OCI-LY1 (cell line): ENCODE data around the gene SHLD3.
A peak's percentile ranks its signal among the peaks of the same experiment; 100 is the strongest.
"Not testable (repeated sequence)": the region's sequence is repeated elsewhere in the genome, so short reads cannot be mapped to it uniquely, and the experiment has no call there.

Experiments used
- H2AFZ ChIP-seq: fragments of 200-600 bp; sonication (generic), shearing (Covaris generic); 2 replicates; pipeline ENCODE4 v1.6.0; 2014; ENCODE audit warnings: antibody characterized with exemption, mild to moderate bottlenecking, low read length
- H3F3A ChIP-seq: fragments of 200-600 bp; sonication (generic), shearing (Covaris generic); 2 replicates; pipeline ENCODE4 v1.6.0; 2014; ENCODE audit warnings: mild to moderate bottlenecking, antibody characterized with exemption, low read length, moderate library complexity; ENCODE audit not compliant: insufficient read depth
- H3K27ac ChIP-seq: fragments of 200-600 bp; sonication (generic); 2 replicates; pipeline ENCODE4 v1.5.1; 2014; ENCODE audit warnings: low read length, mixed run types, mild to moderate bottlenecking, low read depth; ENCODE audit not compliant: poor library complexity, severe bottlenecking
- H3K27me3 ChIP-seq: fragments of 200-600 bp; sonication (generic); 2 replicates; pipeline ENCODE4 v1.6.0; 2014; ENCODE audit warnings: antibody characterized with exemption, mild to moderate bottlenecking, low read length, moderate library complexity; ENCODE audit not compliant: insufficient read depth
- H3K36me3 ChIP-seq: fragments of 200-600 bp; sonication (generic); 2 replicates; pipeline ENCODE4 v1.6.1; 2014; ENCODE audit warnings: mild to moderate bottlenecking, antibody characterized with exemption, low read length, moderate library complexity, mixed read lengths; ENCODE audit not compliant: insufficient read depth
- H3K4me1 ChIP-seq: fragments of 200-600 bp; sonication (generic); 2 replicates; pipeline ENCODE4 v1.5.1; 2014; ENCODE audit warnings: mild to moderate bottlenecking, low read length, moderate library complexity; ENCODE audit not compliant: insufficient read depth, severe bottlenecking
- H3K4me2 ChIP-seq: fragments of 200-600 bp; sonication (generic), shearing (Covaris generic); 2 replicates; pipeline ENCODE4 v1.6.1; 2014; ENCODE audit warnings: low read length
- H3K4me3 ChIP-seq: fragments of 200-600 bp; sonication (generic); 2 replicates; pipeline ENCODE4 v1.5.1; 2014; ENCODE audit warnings: low read length, low read depth, mild to moderate bottlenecking, mixed read lengths; ENCODE audit not compliant: poor library complexity, severe bottlenecking
- H3K79me2 ChIP-seq: fragments of 200-600 bp; shearing (Covaris generic); 2 replicates; pipeline ENCODE4 v1.6.1; 2016; ENCODE audit warnings: mixed run types, low read length, mixed read lengths; ENCODE audit not compliant: insufficient read depth
- H3K9ac ChIP-seq: fragments of 200-600 bp; sonication (generic), shearing (Covaris generic); 2 replicates; pipeline ENCODE4 v1.6.1; 2014; ENCODE audit warnings: mild to moderate bottlenecking, low read length, mixed read lengths
- H3K9me2 ChIP-seq: fragments of 200-600 bp; sonication (generic), shearing (Covaris generic); 2 replicates; pipeline ENCODE4 v1.6.1; 2014; ENCODE audit warnings: low read depth, mild to moderate bottlenecking, low read length, mixed read lengths
- H3K9me3 ChIP-seq: fragments of 200-600 bp; shearing (Covaris generic); 2 replicates; pipeline ENCODE4 v1.6.1; 2014; ENCODE audit warnings: low read length, mixed read lengths
- H4K20me1 ChIP-seq: fragments of 200-600 bp; sonication (generic), shearing (Covaris generic); 2 replicates; pipeline ENCODE4 v1.6.0; 2016; ENCODE audit warnings: mild to moderate bottlenecking, low read length; ENCODE audit not compliant: insufficient read depth
- CTCF ChIP-seq: fragments of 200-600 bp; sonication (generic), shearing (Covaris generic); IDR thresholded peaks from 2 replicates; pipeline ENCODE4 v1.5.1; 2017; ENCODE audit warnings: mild to moderate bottlenecking, antibody characterized with exemption, low read length, moderate library complexity, mixed read lengths
- EZH2 ChIP-seq: fragments of 200-600 bp; sonication (generic), shearing (Covaris generic); IDR thresholded peaks from 2 replicates; pipeline ENCODE4 v1.8.0; 2017; ENCODE audit warnings: borderline replicate concordance, mixed run types, mild to moderate bottlenecking, antibody characterized with exemption, low read length, moderate library complexity, mixed read lengths

SHLD3 gene

GRCh38 chr5:65624571-65625555 is at the start of gene SHLD3, which contains the start of gene TRAPPC13:
Gene SHLD3 (plus strand): TSS chr5:65625027. CDS start chr5:65629588, 4,561 bp downstream.
Gene TRAPPC13 (plus strand): TSS chr5:65625027. CDS start chr5:65625061, 34 bp downstream.
- no peaks in the 10 kb centered on the region for H4K20me1 ChIP-seq
- H3K4me1 ChIP-seq: peaks cover 38% of the 10 kb centered on the region
- no peaks in the 10 kb centered on the region for H3K9me3 ChIP-seq
- H3K9ac ChIP-seq: peak within 1 kb of the TSS; percentile 93
- H3K4me2 ChIP-seq: peak within 1 kb of the TSS; percentile 83
- peaks cover 67% of the 10 kb centered on the region for H3K79me2 ChIP-seq
- H3F3A ChIP-seq: no peaks in the 10 kb centered on the region
- peak within 1 kb of the TSS; percentile 74 for H3K27ac ChIP-seq
- no peaks in the 10 kb centered on the region for H3K9me2 ChIP-seq
- no peaks in the 10 kb centered on the region for H3K27me3 ChIP-seq
- H3K36me3 ChIP-seq: peaks cover 8% of the 10 kb centered on the region; the same call in 1 of the 2 replicates
- no peak; the same call in 1 of the 2 replicates for TF ChIP-seq CTCF
- no peak for TF ChIP-seq EZH2
- peak within 1 kb of the TSS; percentile 94 for H3K4me3 ChIP-seq
- peak within 1 kb of the TSS; percentile 56 for H2AFZ ChIP-seq

GRCh38 chr5:65577141-65577540 is 47.7 kb upstream of the SHLD3 start:
- no peaks in the 10 kb centered on the region for H3K4me1 ChIP-seq
- no peaks in the 10 kb centered on the region for H3K9me3 ChIP-seq
- no peak overlapping the region for H3K27ac ChIP-seq
- H3K36me3 ChIP-seq: peaks cover 68% of the 10 kb centered on the region
- no peaks in the 10 kb centered on the region for H4K20me1 ChIP-seq
- no peak overlapping the region for H2AFZ ChIP-seq
- H3K79me2 ChIP-seq: no peaks in the 10 kb centered on the region
- H3K4me2 ChIP-seq: no peak overlapping the region
- H3K9me2 ChIP-seq: no peaks in the 10 kb centered on the region
- H3F3A ChIP-seq: no peaks in the 10 kb centered on the region
- no peak overlapping the region for H3K9ac ChIP-seq
- no peaks in the 10 kb centered on the region for H3K27me3 ChIP-seq
- no peak for TF ChIP-seq CTCF
- TF ChIP-seq EZH2: no peak
- H3K4me3 ChIP-seq: no peak overlapping the region

- H3K9ac ChIP-seq: no peak overlapping the region
- H3K27me3 ChIP-seq: no peaks in the 10 kb centered on the region
- H3K79me2 ChIP-seq: no peaks in the 10 kb centered on the region
- H3K27ac ChIP-seq: no peak overlapping the region
- no peaks in the 10 kb centered on the region for H3K9me2 ChIP-seq
- no peak overlapping the region for H2AFZ ChIP-seq
- no peaks in the 10 kb centered on the region for H3K9me3 ChIP-seq
- no peaks in the 10 kb centered on the region; the same call in 1 of the 2 replicates for H3F3A ChIP-seq
- no peaks in the 10 kb centered on the region for H4K20me1 ChIP-seq
- H3K4me3 ChIP-seq: no peak overlapping the region
- no peaks in the 10 kb centered on the region for H3K4me1 ChIP-seq
- peaks cover 75% of the 10 kb centered on the region for H3K36me3 ChIP-seq
- TF ChIP-seq EZH2 (no peak), CTCF (no peak)
- H3K4me2 ChIP-seq: no peak overlapping the region
Observed at GRCh38 chr5:65588694-65589093, 36.1 kb upstream of the SHLD3 start.

- not testable (repeated sequence) for H3F3A ChIP-seq, H3K27ac ChIP-seq, H3K9me3 ChIP-seq, H3K4me1 ChIP-seq, H3K4me3 ChIP-seq, H4K20me1 ChIP-seq, H3K27me3 ChIP-seq, H3K9ac ChIP-seq, H3K4me2 ChIP-seq, H2AFZ ChIP-seq, H3K9me2 ChIP-seq, H3K79me2 ChIP-seq
- peaks cover 98% of the 10 kb centered on the region for H3K36me3 ChIP-seq
Observed at GRCh38 chr5:65601761-65602160, 23.1 kb upstream of the SHLD3 start.
